GM13976 (cell line): ENCODE measurements around the gene SPDYA.

ENCODE experiments used
- DNase-seq: peaks from one replicate; pipeline ENCODE4 v3.0.0; 2012; ENCODE audit warnings: low spot score
- CTCF ChIP-seq: IDR thresholded peaks from 2 replicates; pipeline ENCODE4 v1.5.1; 2012; ENCODE audit warnings: borderline replicate concordance, mild to moderate bottlenecking; ENCODE audit not compliant: insufficient read depth; ENCODE audit errors: extremely low read depth, missing control alignments, control extremely low read depth
- in situ Hi-C: fragments of 300-500 bp; cut with MboI; formaldehyde crosslinking; loops from one replicate; pipeline ENCODE4 v1.12.0; 2022; ENCODE audit warnings: low sequenced_read_pairs, mixed read lengths, inconsistent platforms; ENCODE audit not compliant: unreplicated experiment

Gene SPDYA

GRCh38 chr2:28870146-28870891 lies 59.7 kb downstream of the SPDYA start, which contains the start of gene TRMT61B:
Gene TRMT61B (minus strand): TSS chr2:28870309. CDS start chr2:28870277, 32 bp downstream.
- in situ Hi-C loops = no loop called here
- TF ChIP-seq CTCF = no peak

GRCh38 chr2:28871620-28872019 lies 61.0 kb downstream of the SPDYA start:
- no peak for DNase-seq
- in situ Hi-C loops = no loop called here
- no peak for TF ChIP-seq CTCF

More at GRCh38 chr2:28870146-28870891, 59.7 kb downstream of the SPDYA start, which contains the start of gene TRMT61B:
- DNase-seq = peak; percentile 98

- DNase-seq = no peak
- in situ Hi-C loops = no loop called here
- TF ChIP-seq CTCF = no peak
Observed at GRCh38 chr2:28880193-28880592, 69.6 kb downstream of the SPDYA start.

GRCh38 chr2:28893488-28893887 lies 82.9 kb downstream of the SPDYA start:
- TF ChIP-seq CTCF = no peak
- DNase-seq = no peak
- in situ Hi-C loops = no loop called here

- DNase-seq = peak; percentile 98
- in situ Hi-C loops = no loop called here
- no peak for TF ChIP-seq CTCF
Observed at GRCh38 chr2:28894470-28895188, 84.0 kb downstream of the SPDYA start, which contains the start of gene WDR43. Gene WDR43 (plus strand): TSS chr2:28894667. CDS start chr2:28894699, 32 bp downstream.

GRCh38 chr2:28895189-28895893 lies 84.7 kb downstream of the SPDYA start:
- in situ Hi-C loops = no loop called here
- no peak for TF ChIP-seq CTCF
- no peak for DNase-seq
